Stomach (tissue), 9 donors: ENCODE results near the gene SLC25A38. TPM values are rescaled to one million over a fixed set of nuclear protein-coding genes. Genes with fewer than 3 reads are reported as not detected.
"Not testable (repeated sequence)": the region's sequence is repeated elsewhere in the genome, so short reads cannot be mapped to it uniquely, and the experiment has no call there.

ENCODE experiments used
- DNase-seq, 2 donors: peaks; one replicate each; pipeline versions ENCODE4 v3.0.0 to v3.0.0-alpha.2; 2013 to 2019
- H3K27ac ChIP-seq, 5 donors: fragments of 200-600 bp in 4 of 5; sonication (generic) in 4 of 5; one replicate each; pipeline ENCODE4 v1.5.1; 2013 to 2019; ENCODE audit warnings: mild to moderate bottlenecking in 1 of 5, moderate library complexity in 1 of 5
- H3K27me3 ChIP-seq, 3 donors: fragments of 200-600 bp; sonication (generic); one replicate each; pipeline ENCODE4 v1.5.1; 2017 to 2019; ENCODE audit warnings: mixed run types in 1 of 3
- H3K36me3 ChIP-seq, 4 donors: fragments of 200-600 bp; sonication (generic); 1 replicate in 3 of 4; 2 replicates in 1 of 4; pipeline ENCODE4 v1.5.1; 2016 to 2019
- H3K4me1 ChIP-seq, 4 donors: fragments of 200-600 bp; sonication (generic); one replicate each; pipeline ENCODE4 v1.5.1; 2016 to 2019
- H3K4me3 ChIP-seq, 4 donors: fragments of 200-600 bp; sonication (generic) in 3 of 4; one replicate each; pipeline ENCODE4 v1.5.1; 2016 to 2019; ENCODE audit warnings: mild to moderate bottlenecking in 1 of 4
- H3K9me3 ChIP-seq, 4 donors: fragments of 200-600 bp; sonication (generic); one replicate each; pipeline ENCODE4 v1.5.1; 2016 to 2019
- CTCF ChIP-seq, 7 experiments: fragments of 450-650 bp in 4 of 7; fragments of 200-600 bp in 3 of 7; sonication (generic) in 3 of 7; IDR thresholded peaks; one replicate each; pipeline ENCODE4 v1.5.1; 2016 to 2019; ENCODE audit warnings: antibody characterized with exemption in 7 of 7, control low read depth in 2 of 7, mild to moderate bottlenecking in 1 of 7
- EP300 ChIP-seq: sonication (generic); formaldehyde crosslinking; IDR thresholded peaks from one replicate; pipeline ENCODE4 v1.6.1; 2017; ENCODE audit warnings: antibody characterized with exemption
- POLR2A ChIP-seq, 4 donors: fragments of 450-650 bp; IDR thresholded peaks; one replicate each; pipeline ENCODE4 v1.6.1; 2016; ENCODE audit warnings: antibody characterized with exemption in 4 of 4, control low read depth in 2 of 4, mild to moderate bottlenecking in 1 of 4, moderate library complexity in 1 of 4
- POLR2AphosphoS5 ChIP-seq, 3 donors: sonication (generic); formaldehyde crosslinking; IDR thresholded peaks; one replicate each; pipeline ENCODE4 v1.6.1; 2016; ENCODE audit warnings: antibody characterized with exemption in 3 of 3
- WGBS, 5 donors: extraction: QIAGEN DNeasy Blood & Tissue Kit in 3 of 5; methylation state at CpG; one replicate each; pipeline versions ENCODE4 v1.1.5 to v1.1.7; 2013 to 2018; 5-methylcytosine and 5-hydroxymethylcytosine counted together
- intact Hi-C: fragments of 100-400 bp; cut with DNase I; formaldehyde crosslinking; loops from one replicate; pipeline ENCODE4 v1.15.1; 2023; ENCODE audit warnings: low total_unique reads
- polyA plus RNA-seq, 3 donors: library from polyadenylated mRNA; stranded (reverse); fragments of 200-250 nt; gene quantifications; one replicate each; pipeline ENCODE4 v1.2.3, GENCODE V29; 2013
- total RNA-seq, 5 donors: library from RNA; depleted of rRNA; stranded (reverse); fragments of >200 nt; gene quantifications; one replicate each; pipeline versions ENCODE4 v1.1.0 to v1.2.3, GENCODE V29; 2014 to 2016
- donor health status: healthy with polysubstance abuse.
- donor health status: Bipolar disorder and iron deficiency.
- donor health status: healthy.

SLC25A38 gene
- total and polyA plus RNA-seq, 8 donors, result 14.7 to 119 (median 28.9) TPM

- no peak for DNase-seq
- intact Hi-C loops, result no loop called here
- H3K27me3 ChIP-seq, result no peaks in the 10 kb centered on the region
- no peak overlapping the region for H3K27ac ChIP-seq
- H3K4me3 ChIP-seq, result no peak overlapping the region
- H3K36me3 ChIP-seq, result no peaks in the 10 kb centered on the region
- 71 to 91% (median 86%) methylated on average over 5 of the region's 5 CpGs for WGBS, 5 donors
- H3K4me1 ChIP-seq, result peaks cover 0 to 7% (median 2%) of the 10 kb centered on the region in 4 donors
- TF ChIP-seq POLR2A (IDR thresholded peaks at IDR 0.05) (no peak), EP300 (no peak), CTCF (IDR thresholded peaks at IDR 0.05) (no peak), POLR2AphosphoS5 (IDR thresholded peaks at IDR 0.05) (no peak)
- H3K9me3 ChIP-seq, result no peaks in the 10 kb centered on the region
Measured at GRCh38 chr3:39350714-39351113, 32.5 kb upstream of the SLC25A38 start.

GRCh38 chr3:39351134-39351533 is 32.0 kb upstream of the SLC25A38 start:
- H3K27ac ChIP-seq, H3K4me1 ChIP-seq, H3K27me3 ChIP-seq, H3K9me3 ChIP-seq, intact Hi-C loops, H3K4me3 ChIP-seq, DNase-seq, H3K36me3 ChIP-seq: not testable (repeated sequence)
- 72 to 77% (median 74%) methylated on average over 2 of the region's 2 CpGs for WGBS, 5 donors

GRCh38 chr3:39353168-39353927 is 29.8 kb upstream of the SLC25A38 start:
- H3K36me3 ChIP-seq, H3K4me1 ChIP-seq, H3K9me3 ChIP-seq, H3K4me3 ChIP-seq, DNase-seq, H3K27ac ChIP-seq, H3K27me3 ChIP-seq, intact Hi-C loops: not testable (repeated sequence)
- 64 to 77% (median 72%) methylated on average over 3 of the region's 3 CpGs for WGBS, 5 donors

- no peaks in the 10 kb centered on the region for H3K9me3 ChIP-seq
- DNase-seq, result no peak
- H3K36me3 ChIP-seq, result no peaks in the 10 kb centered on the region
- no peaks in the 10 kb centered on the region for H3K27me3 ChIP-seq
- TF ChIP-seq POLR2AphosphoS5 (IDR thresholded peaks at IDR 0.05) (no peak), CTCF (IDR thresholded peaks at IDR 0.05) (no peak), EP300 (no peak), POLR2A (IDR thresholded peaks at IDR 0.05) (no peak)
- H3K4me3 ChIP-seq, result no peak overlapping the region
- H3K4me1 ChIP-seq, result no peaks in the 10 kb centered on the region
- intact Hi-C loops, result no loop called here
- no peak overlapping the region for H3K27ac ChIP-seq
- WGBS, 5 donors, result 77 to 92% (median 87%) methylated on average over 3 of the region's 3 CpGs
Measured at GRCh38 chr3:39358333-39358732, 24.8 kb upstream of the SLC25A38 start.

- no peaks in the 10 kb centered on the region for H3K36me3 ChIP-seq
- no peaks in the 10 kb centered on the region for H3K4me1 ChIP-seq
- H3K27me3 ChIP-seq, result no peaks in the 10 kb centered on the region
- DNase-seq, result no peak
- intact Hi-C loops, result no loop called here
- no peak overlapping the region for H3K4me3 ChIP-seq
- WGBS, 5 donors, result 73 to 81% (median 78%) methylated on average over 8 of the region's 8 CpGs
- no peak overlapping the region for H3K27ac ChIP-seq
- no peaks in the 10 kb centered on the region for H3K9me3 ChIP-seq
- TF ChIP-seq POLR2AphosphoS5 (IDR thresholded peaks at IDR 0.05) (no peak), CTCF (IDR thresholded peaks at IDR 0.05) (no peak), POLR2A (IDR thresholded peaks at IDR 0.05) (no peak), EP300 (no peak)
Measured at GRCh38 chr3:39361252-39361927, 21.8 kb upstream of the SLC25A38 start.
